Measurements from ENCODE around the gene RTN4IP1.

RTN4IP1 gene

GRCh38 chr6:106546261-106546690 lies 83.0 kb downstream of the RTN4IP1 start:
- no peak for DNase-seq (ENCODE audit: low read depth, low spot score)
- H3K9ac ChIP-seq (ENCODE audit: insufficient read length, low read depth) = no peak overlapping the region
- H3K4me3 ChIP-seq (ENCODE audit: insufficient read length, low read depth) = no peak overlapping the region
- TF ChIP-seq YY1 (IDR thresholded peaks at IDR 0.05; ENCODE audit: insufficient read depth, insufficient read length) (no peak), SUZ12 (IDR thresholded peaks at IDR 0.05; ENCODE audit: extremely low read depth, insufficient read depth, insufficient read length) (no peak), ZNF274 (IDR thresholded peaks at IDR 0.05; ENCODE audit: low read depth, low read length) (no peak)
- H3K27me3 ChIP-seq (ENCODE audit: insufficient read depth, insufficient read length) = no peaks in the 10 kb centered on the region
- H3K36me3 ChIP-seq (ENCODE audit: insufficient read depth, insufficient read length, low read length) = no peaks in the 10 kb centered on the region
- no peaks in the 10 kb centered on the region for H3K4me1 ChIP-seq (ENCODE audit: insufficient read depth, insufficient read length)
- H3K9me3 ChIP-seq (ENCODE audit: insufficient read depth, low read length) = no peaks in the 10 kb centered on the region; the same call in 1 of the 2 replicates

- H3K27me3 ChIP-seq (ENCODE audit: insufficient read depth, insufficient read length) = no peaks in the 10 kb centered on the region
- TF ChIP-seq SUZ12 (IDR thresholded peaks at IDR 0.05; ENCODE audit: extremely low read depth, insufficient read depth, insufficient read length) (no peak), ZNF274 (IDR thresholded peaks at IDR 0.05; ENCODE audit: low read depth, low read length) (no peak), YY1 (IDR thresholded peaks at IDR 0.05; ENCODE audit: insufficient read depth, insufficient read length) (no peak)
- H3K9ac ChIP-seq (ENCODE audit: insufficient read length, low read depth) = no peak overlapping the region
- no peaks in the 10 kb centered on the region for H3K4me1 ChIP-seq (ENCODE audit: insufficient read depth, insufficient read length)
- no peaks in the 10 kb centered on the region for H3K9me3 ChIP-seq (ENCODE audit: insufficient read depth, low read length)
- H3K36me3 ChIP-seq (ENCODE audit: insufficient read depth, insufficient read length, low read length) = no peaks in the 10 kb centered on the region
- DNase-seq (ENCODE audit: low read depth, low spot score) = no peak
- no peak overlapping the region for H3K4me3 ChIP-seq (ENCODE audit: insufficient read length, low read depth)
Measured at GRCh38 chr6:106540907-106541306, 88.4 kb downstream of the RTN4IP1 start.

- H3K9ac ChIP-seq (ENCODE audit: insufficient read length, low read depth) = no peak overlapping the region
- no peak for DNase-seq (ENCODE audit: low read depth, low spot score)
- H3K4me3 ChIP-seq (ENCODE audit: insufficient read length, low read depth) = no peak overlapping the region
- H3K9me3 ChIP-seq (ENCODE audit: insufficient read depth, low read length) = no peaks in the 10 kb centered on the region
- H3K4me1 ChIP-seq (ENCODE audit: insufficient read depth, insufficient read length) = no peaks in the 10 kb centered on the region
- no peaks in the 10 kb centered on the region for H3K36me3 ChIP-seq (ENCODE audit: insufficient read depth, insufficient read length, low read length)
- TF ChIP-seq ZNF274 (IDR thresholded peaks at IDR 0.05; ENCODE audit: low read depth, low read length) (no peak), YY1 (IDR thresholded peaks at IDR 0.05; ENCODE audit: insufficient read depth, insufficient read length) (no peak), SUZ12 (IDR thresholded peaks at IDR 0.05; ENCODE audit: extremely low read depth, insufficient read depth, insufficient read length) (no peak)
- H3K27me3 ChIP-seq (ENCODE audit: insufficient read depth, insufficient read length) = no peaks in the 10 kb centered on the region
Measured at GRCh38 chr6:106540432-106540831, 88.9 kb downstream of the RTN4IP1 start.

GRCh38 chr6:106539936-106540335 lies 89.4 kb downstream of the RTN4IP1 start:
- H3K9me3 ChIP-seq (ENCODE audit: insufficient read depth, low read length) = no peaks in the 10 kb centered on the region
- H3K27me3 ChIP-seq (ENCODE audit: insufficient read depth, insufficient read length) = no peaks in the 10 kb centered on the region
- H3K4me3 ChIP-seq (ENCODE audit: insufficient read length, low read depth) = no peak overlapping the region
- no peak for DNase-seq (ENCODE audit: low read depth, low spot score)
- TF ChIP-seq YY1 (IDR thresholded peaks at IDR 0.05; ENCODE audit: insufficient read depth, insufficient read length) (no peak), ZNF274 (IDR thresholded peaks at IDR 0.05; ENCODE audit: low read depth, low read length) (no peak), SUZ12 (IDR thresholded peaks at IDR 0.05; ENCODE audit: extremely low read depth, insufficient read depth, insufficient read length) (no peak)
- H3K9ac ChIP-seq (ENCODE audit: insufficient read length, low read depth) = no peak overlapping the region
- no peaks in the 10 kb centered on the region for H3K36me3 ChIP-seq (ENCODE audit: insufficient read depth, insufficient read length, low read length)
- no peaks in the 10 kb centered on the region for H3K4me1 ChIP-seq (ENCODE audit: insufficient read depth, insufficient read length)

- Histone ChIP-seq H3K4me1 (ENCODE audit: insufficient read depth, insufficient read length) (no peaks in the 10 kb centered on the region), H3K4me3 (ENCODE audit: insufficient read length, low read depth) (no peak overlapping the region), H3K27me3 (ENCODE audit: insufficient read depth, insufficient read length) (no peaks in the 10 kb centered on the region), H3K9ac (ENCODE audit: insufficient read length, low read depth) (no peak overlapping the region), H3K9me3 (ENCODE audit: insufficient read depth, low read length) (no peaks in the 10 kb centered on the region), H3K36me3 (ENCODE audit: insufficient read depth, insufficient read length, low read length) (no peaks in the 10 kb centered on the region)
- TF ChIP-seq YY1 (IDR thresholded peaks at IDR 0.05; ENCODE audit: insufficient read depth, insufficient read length) (no peak), ZNF274 (IDR thresholded peaks at IDR 0.05; ENCODE audit: low read depth, low read length) (no peak), SUZ12 (IDR thresholded peaks at IDR 0.05; ENCODE audit: extremely low read depth, insufficient read depth, insufficient read length) (no peak)
- no peak for DNase-seq (ENCODE audit: low read depth, low spot score)
Measured at GRCh38 chr6:106538145-106538544, 91.2 kb downstream of the RTN4IP1 start.

GRCh38 chr6:106537662-106538061 lies 91.6 kb downstream of the RTN4IP1 start:
- TF ChIP-seq SUZ12 (IDR thresholded peaks at IDR 0.05; ENCODE audit: extremely low read depth, insufficient read depth, insufficient read length) (no peak), YY1 (IDR thresholded peaks at IDR 0.05; ENCODE audit: insufficient read depth, insufficient read length) (no peak), ZNF274 (IDR thresholded peaks at IDR 0.05; ENCODE audit: low read depth, low read length) (no peak)
- H3K9ac ChIP-seq (ENCODE audit: insufficient read length, low read depth) = no peak overlapping the region
- no peaks in the 10 kb centered on the region for H3K36me3 ChIP-seq (ENCODE audit: insufficient read depth, insufficient read length, low read length)
- H3K4me3 ChIP-seq (ENCODE audit: insufficient read length, low read depth) = no peak overlapping the region
- no peaks in the 10 kb centered on the region for H3K9me3 ChIP-seq (ENCODE audit: insufficient read depth, low read length)
- H3K27me3 ChIP-seq (ENCODE audit: insufficient read depth, insufficient read length) = no peaks in the 10 kb centered on the region
- no peaks in the 10 kb centered on the region for H3K4me1 ChIP-seq (ENCODE audit: insufficient read depth, insufficient read length)
- no peak for DNase-seq (ENCODE audit: low read depth, low spot score)

GRCh38 chr6:106536851-106537250 lies 92.4 kb downstream of the RTN4IP1 start:
- TF ChIP-seq ZNF274 (IDR thresholded peaks at IDR 0.05; ENCODE audit: low read depth, low read length) (no peak), SUZ12 (IDR thresholded peaks at IDR 0.05; ENCODE audit: extremely low read depth, insufficient read depth, insufficient read length) (no peak), YY1 (IDR thresholded peaks at IDR 0.05; ENCODE audit: insufficient read depth, insufficient read length) (no peak)
- no peaks in the 10 kb centered on the region for H3K4me1 ChIP-seq (ENCODE audit: insufficient read depth, insufficient read length)

More at GRCh38 chr6:106536851-106537250, 92.4 kb downstream of the RTN4IP1 start:
- Histone ChIP-seq H3K27me3 (ENCODE audit: insufficient read depth, insufficient read length) (no peaks in the 10 kb centered on the region), H3K9ac (ENCODE audit: insufficient read length, low read depth) (no peak overlapping the region), H3K9me3 (ENCODE audit: insufficient read depth, low read length) (no peaks in the 10 kb centered on the region), H3K36me3 (ENCODE audit: insufficient read depth, insufficient read length, low read length) (no peaks in the 10 kb centered on the region), H3K4me3 (ENCODE audit: insufficient read length, low read depth) (no peak overlapping the region)
- no peak for DNase-seq (ENCODE audit: low read depth, low spot score)
